Measurements from ENCODE around the gene GNE.
"Not testable (repeated sequence)": the region's sequence is repeated elsewhere in the genome, so short reads cannot be mapped to it uniquely, and the experiment has no call there.

Gene GNE

DNA sequence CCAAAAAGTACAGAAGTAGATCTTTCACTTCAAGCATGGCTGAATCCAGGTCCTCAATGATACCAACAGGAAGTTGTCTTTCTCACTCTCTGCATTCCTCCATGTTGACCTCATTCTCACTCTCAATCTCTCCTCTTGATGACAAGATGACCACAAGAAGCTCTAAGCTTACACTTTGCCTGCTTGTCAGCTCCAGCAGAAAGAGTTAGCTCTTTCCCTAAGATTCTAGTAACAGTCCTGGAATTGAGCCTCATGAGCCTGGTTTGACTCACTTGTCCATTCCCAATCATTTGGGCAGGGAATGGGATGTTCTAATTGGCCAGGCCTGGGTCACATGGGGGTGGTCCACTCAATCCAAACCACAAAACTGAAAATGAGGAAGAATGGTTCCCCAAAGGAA, 70.8 kb downstream of the GNE start:
- Histone ChIP-seq H3K9me3 (ENCODE audit: control insufficient read depth, low read depth, low read length) (no peaks in the 10 kb centered on the region), H3K9ac (ENCODE audit: low read length) (no peak overlapping the region), H3K4me3 (ENCODE audit: low read length) (no peak overlapping the region), H3K36me3 (ENCODE audit: control insufficient read depth, low read depth, low read length) (no peaks in the 10 kb centered on the region), H3K4me1 (ENCODE audit: control insufficient read depth, low read depth, low read length) (peaks cover 5% of the 10 kb centered on the region), H3K27me3 (ENCODE audit: control insufficient read depth, insufficient read depth, low read length) (peaks cover 4% of the 10 kb centered on the region), H3K27ac (ENCODE audit: low read length) (no peak overlapping the region)

DNA sequence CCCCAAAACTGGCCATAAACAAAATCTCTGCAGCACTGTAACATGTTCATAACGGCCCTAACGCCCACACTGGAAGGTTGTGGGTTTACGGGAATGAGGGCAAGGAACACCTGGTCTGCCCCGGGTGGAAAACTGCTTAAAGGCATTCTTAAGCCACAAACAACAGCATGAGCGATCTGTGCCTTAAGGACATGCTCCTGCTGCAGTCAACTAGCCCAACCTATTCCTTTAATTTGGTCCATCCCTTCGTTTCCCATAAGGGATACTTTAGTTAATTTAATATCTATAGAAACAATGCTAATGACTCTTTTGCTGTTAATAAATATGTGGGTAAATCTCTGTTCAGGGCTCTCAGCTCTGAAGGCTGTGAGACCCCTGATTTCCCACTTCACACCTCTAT, 78.0 kb downstream of the GNE start:
- not testable (repeated sequence) for H3K9ac ChIP-seq (ENCODE audit: low read length); H3K36me3 ChIP-seq (ENCODE audit: control insufficient read depth, low read depth, low read length); H3K4me1 ChIP-seq (ENCODE audit: control insufficient read depth, low read depth, low read length); H3K4me3 ChIP-seq (ENCODE audit: low read length); H3K27me3 ChIP-seq (ENCODE audit: control insufficient read depth, insufficient read depth, low read length); H3K27ac ChIP-seq (ENCODE audit: low read length); H3K9me3 ChIP-seq (ENCODE audit: control insufficient read depth, low read depth, low read length)

- Histone ChIP-seq H3K9ac (ENCODE audit: low read length) (no peak overlapping the region), H3K4me3 (ENCODE audit: low read length) (no peak overlapping the region), H3K27me3 (ENCODE audit: control insufficient read depth, insufficient read depth, low read length) (no peaks in the 10 kb centered on the region), H3K36me3 (ENCODE audit: control insufficient read depth, low read depth, low read length) (no peaks in the 10 kb centered on the region), H3K9me3 (ENCODE audit: control insufficient read depth, low read depth, low read length) (peaks cover 3% of the 10 kb centered on the region), H3K27ac (ENCODE audit: low read length) (no peak overlapping the region), H3K4me1 (ENCODE audit: control insufficient read depth, low read depth, low read length) (no peaks in the 10 kb centered on the region)
Measured at GRCh38 chr9:36177571-36177970, 80.7 kb downstream of the GNE start.

DNA sequence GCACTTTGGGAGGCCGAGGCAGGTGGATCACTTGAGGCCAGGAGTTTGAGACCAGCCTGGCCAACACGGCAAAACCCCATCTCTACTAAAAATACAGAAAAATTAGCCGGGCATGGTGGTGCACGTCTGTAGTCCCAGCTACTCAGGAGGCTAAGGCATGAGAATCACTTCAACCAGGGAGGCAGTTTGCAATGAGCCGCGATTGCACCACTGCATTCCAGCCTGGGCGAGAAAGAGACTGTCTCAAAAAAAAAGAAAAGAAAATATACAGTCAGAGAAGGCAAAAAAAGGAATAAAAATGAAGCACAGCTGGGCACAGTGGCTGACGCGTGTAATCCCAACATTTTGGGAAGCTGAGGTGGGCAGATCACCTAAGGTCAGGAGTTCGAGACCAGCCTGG, 81.8 kb downstream of the GNE start:
- H3K9me3 ChIP-seq (ENCODE audit: control insufficient read depth, low read depth, low read length); H3K36me3 ChIP-seq (ENCODE audit: control insufficient read depth, low read depth, low read length); H3K27ac ChIP-seq (ENCODE audit: low read length); H3K4me1 ChIP-seq (ENCODE audit: control insufficient read depth, low read depth, low read length); H3K27me3 ChIP-seq (ENCODE audit: control insufficient read depth, insufficient read depth, low read length); H3K9ac ChIP-seq (ENCODE audit: low read length); H3K4me3 ChIP-seq (ENCODE audit: low read length): not testable (repeated sequence)

DNA sequence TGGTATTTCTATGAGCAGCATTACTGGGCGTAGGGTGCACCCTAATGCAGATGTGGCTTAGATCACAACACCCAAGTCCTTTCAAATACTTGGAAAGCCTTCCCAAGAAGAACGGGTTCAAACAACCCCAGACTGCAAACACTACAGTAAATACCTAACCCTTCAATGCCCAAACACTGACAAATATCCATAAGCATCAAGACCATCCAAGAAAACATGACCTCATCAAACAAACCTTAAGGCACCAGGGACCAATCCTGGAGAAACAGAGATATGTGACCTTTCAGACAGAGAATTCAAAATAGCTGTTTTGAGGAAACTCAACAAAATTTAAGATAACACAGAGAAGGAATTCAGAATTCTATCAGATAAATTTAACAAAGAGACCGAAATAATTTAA, 83.0 kb downstream of the GNE start:
- H3K9ac ChIP-seq (ENCODE audit: low read length); H3K4me3 ChIP-seq (ENCODE audit: low read length); H3K27me3 ChIP-seq (ENCODE audit: control insufficient read depth, insufficient read depth, low read length); H3K36me3 ChIP-seq (ENCODE audit: control insufficient read depth, low read depth, low read length); H3K4me1 ChIP-seq (ENCODE audit: control insufficient read depth, low read depth, low read length); H3K9me3 ChIP-seq (ENCODE audit: control insufficient read depth, low read depth, low read length); H3K27ac ChIP-seq (ENCODE audit: low read length): not testable (repeated sequence)

DNA sequence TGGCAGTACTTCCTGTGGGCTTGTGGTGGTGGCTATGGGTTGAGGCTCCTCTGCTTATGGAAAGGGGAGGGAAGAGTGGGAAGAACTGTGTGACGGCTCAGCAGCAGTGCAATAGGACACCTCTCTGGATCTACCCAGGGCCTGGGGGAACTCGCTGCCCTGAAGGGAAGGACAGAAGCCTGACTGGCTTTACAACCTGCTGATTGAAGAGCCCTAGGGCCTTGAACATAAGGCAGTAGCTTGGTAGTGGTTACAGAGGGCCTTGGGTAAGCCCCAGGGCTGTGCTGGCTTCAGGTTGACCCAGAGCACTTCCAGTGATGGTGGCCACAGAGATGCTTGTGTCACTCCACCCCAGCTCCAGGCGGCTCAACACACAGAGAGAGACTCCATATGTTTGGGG, 83.5 kb downstream of the GNE start:
- Histone ChIP-seq H3K9ac (ENCODE audit: low read length) (no peak overlapping the region), H3K4me3 (ENCODE audit: low read length) (no peak overlapping the region), H3K36me3 (ENCODE audit: control insufficient read depth, low read depth, low read length) (no peaks in the 10 kb centered on the region), H3K27me3 (ENCODE audit: control insufficient read depth, insufficient read depth, low read length) (no peaks in the 10 kb centered on the region), H3K4me1 (ENCODE audit: control insufficient read depth, low read depth, low read length) (no peaks in the 10 kb centered on the region), H3K27ac (ENCODE audit: low read length) (no peak overlapping the region), H3K9me3 (ENCODE audit: control insufficient read depth, low read depth, low read length) (peaks cover under 1% of the 10 kb centered on the region)

GRCh38 chr9:36174271-36174670, 84.0 kb downstream of the GNE start:
- Histone ChIP-seq H3K27me3 (ENCODE audit: control insufficient read depth, insufficient read depth, low read length) (no peaks in the 10 kb centered on the region), H3K9ac (ENCODE audit: low read length) (no peak overlapping the region), H3K36me3 (ENCODE audit: control insufficient read depth, low read depth, low read length) (no peaks in the 10 kb centered on the region), H3K27ac (ENCODE audit: low read length) (no peak overlapping the region), H3K4me1 (ENCODE audit: control insufficient read depth, low read depth, low read length) (no peaks in the 10 kb centered on the region), H3K9me3 (ENCODE audit: control insufficient read depth, low read depth, low read length) (no peaks in the 10 kb centered on the region), H3K4me3 (ENCODE audit: low read length) (no peak overlapping the region)

GRCh38 chr9:36173861-36174260, 84.4 kb downstream of the GNE start:
- H3K4me1 ChIP-seq (ENCODE audit: control insufficient read depth, low read depth, low read length) = no peaks in the 10 kb centered on the region
- H3K36me3 ChIP-seq (ENCODE audit: control insufficient read depth, low read depth, low read length) = no peaks in the 10 kb centered on the region
- H3K27ac ChIP-seq (ENCODE audit: low read length) = no peak overlapping the region
- no peak overlapping the region for H3K9ac ChIP-seq (ENCODE audit: low read length)
- no peak overlapping the region for H3K4me3 ChIP-seq (ENCODE audit: low read length)
- no peaks in the 10 kb centered on the region for H3K27me3 ChIP-seq (ENCODE audit: control insufficient read depth, insufficient read depth, low read length)
- H3K9me3 ChIP-seq (ENCODE audit: control insufficient read depth, low read depth, low read length) = no peaks in the 10 kb centered on the region

- no peaks in the 10 kb centered on the region for H3K4me1 ChIP-seq (ENCODE audit: control insufficient read depth, low read depth, low read length)
- no peak overlapping the region for H3K27ac ChIP-seq (ENCODE audit: low read length)
- no peaks in the 10 kb centered on the region for H3K9me3 ChIP-seq (ENCODE audit: control insufficient read depth, low read depth, low read length)
- no peaks in the 10 kb centered on the region for H3K27me3 ChIP-seq (ENCODE audit: control insufficient read depth, insufficient read depth, low read length)
- no peak overlapping the region for H3K4me3 ChIP-seq (ENCODE audit: low read length)
- no peak overlapping the region for H3K9ac ChIP-seq (ENCODE audit: low read length)
- H3K36me3 ChIP-seq (ENCODE audit: control insufficient read depth, low read depth, low read length) = no peaks in the 10 kb centered on the region
Measured at GRCh38 chr9:36170531-36170930, 87.7 kb downstream of the GNE start.

- Histone ChIP-seq H3K27me3 (ENCODE audit: control insufficient read depth, insufficient read depth, low read length) (no peaks in the 10 kb centered on the region), H3K9me3 (ENCODE audit: control insufficient read depth, low read depth, low read length) (no peaks in the 10 kb centered on the region), H3K36me3 (ENCODE audit: control insufficient read depth, low read depth, low read length) (no peaks in the 10 kb centered on the region), H3K4me3 (ENCODE audit: low read length) (no peak overlapping the region), H3K4me1 (ENCODE audit: control insufficient read depth, low read depth, low read length) (peaks cover 4% of the 10 kb centered on the region), H3K9ac (ENCODE audit: low read length) (no peak overlapping the region), H3K27ac (ENCODE audit: low read length) (no peak overlapping the region)
Measured at GRCh38 chr9:36169708-36170107, 88.5 kb downstream of the GNE start.

- H3K4me1 ChIP-seq (ENCODE audit: control insufficient read depth, low read depth, low read length) = peaks cover 8% of the 10 kb centered on the region
- no peaks in the 10 kb centered on the region for H3K27me3 ChIP-seq (ENCODE audit: control insufficient read depth, insufficient read depth, low read length)
- no peaks in the 10 kb centered on the region for H3K9me3 ChIP-seq (ENCODE audit: control insufficient read depth, low read depth, low read length)
- no peaks in the 10 kb centered on the region for H3K36me3 ChIP-seq (ENCODE audit: control insufficient read depth, low read depth, low read length)
- H3K9ac ChIP-seq (ENCODE audit: low read length) = no peak within 1 kb of the TSS
- H3K4me3 ChIP-seq (ENCODE audit: low read length) = no peak within 1 kb of the TSS
- no peak within 1 kb of the TSS for H3K27ac ChIP-seq (ENCODE audit: low read length)
Measured at GRCh38 chr9:36169166-36169565, 89.1 kb downstream of the GNE start, which contains the start of gene CCIN. Gene CCIN (plus strand): TSS chr9:36169388. CDS start chr9:36169503, 115 bp downstream.

DNA sequence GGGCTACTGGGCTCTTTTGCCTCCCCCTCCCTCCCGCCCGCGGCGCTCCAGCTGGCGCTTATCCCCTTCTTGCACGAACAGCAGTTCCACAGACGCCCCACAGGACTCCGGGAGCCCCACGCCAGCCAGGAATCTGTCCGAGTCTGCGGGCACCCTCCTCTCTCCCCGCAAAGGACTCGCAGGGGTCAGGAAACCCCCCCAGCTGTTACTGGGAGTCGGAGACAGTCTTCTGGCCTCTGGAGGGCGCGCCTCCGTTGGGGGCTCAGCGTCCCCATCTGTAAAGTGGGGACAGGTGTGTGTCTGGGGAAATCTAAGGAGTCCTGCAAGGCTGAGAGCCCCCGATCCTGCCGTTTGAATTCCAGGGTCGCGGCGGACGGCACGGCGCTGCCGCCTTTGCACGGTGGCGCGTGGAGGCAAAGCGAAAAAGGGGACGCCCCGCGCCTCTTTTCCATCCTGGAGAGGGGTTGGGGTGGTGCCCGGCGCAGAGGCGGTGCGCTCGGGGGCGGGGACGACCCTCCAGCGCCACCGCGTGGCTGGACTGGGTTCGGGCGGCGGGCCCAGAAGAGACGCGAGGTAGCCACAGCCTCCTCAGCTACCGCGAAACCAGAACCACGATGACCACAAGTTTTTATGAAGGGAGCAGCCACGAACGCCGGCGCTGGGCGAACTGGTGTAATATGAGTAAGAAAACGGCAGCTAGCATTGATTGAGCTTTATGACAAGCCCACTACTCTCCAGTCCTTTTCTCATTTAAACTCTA, 91.9 kb downstream of the GNE start:
- no peaks in the 10 kb centered on the region for H3K27me3 ChIP-seq (ENCODE audit: control insufficient read depth, insufficient read depth, low read length)
- H3K4me3 ChIP-seq (ENCODE audit: low read length) = peak overlapping the region; percentile 44
- H3K27ac ChIP-seq (ENCODE audit: low read length) = no peak overlapping the region
- H3K9ac ChIP-seq (ENCODE audit: low read length) = no peak overlapping the region
- H3K4me1 ChIP-seq (ENCODE audit: control insufficient read depth, low read depth, low read length) = peaks cover 34% of the 10 kb centered on the region
- no peaks in the 10 kb centered on the region for H3K9me3 ChIP-seq (ENCODE audit: control insufficient read depth, low read depth, low read length)
- H3K36me3 ChIP-seq (ENCODE audit: control insufficient read depth, low read depth, low read length) = no peaks in the 10 kb centered on the region

All from iPS-18a (cell line).